Measurements from ENCODE around the gene ASTN2. TPM values are rescaled to one million over a fixed set of nuclear protein-coding genes. Genes with fewer than 3 reads are reported as not detected.

The ASTN2 gene
- total RNA-seq, 1 donor from 2014 or later, result 7.3 TPM

GRCh38 chr9:116937361-116937760, 477.5 kb downstream of the ASTN2 start:
- no peaks in the 10 kb centered on the region for H3K9me3 ChIP-seq (ENCODE audit: control insufficient read depth in 3 of 3, low read length in 3 of 3)
- no peak overlapping the region for H3K4me3 ChIP-seq (ENCODE audit: low read length in 3 of 3)
- no peak overlapping the region for H3K9ac ChIP-seq (ENCODE audit: low read depth in 1 of 3, low read length in 3 of 3)
- no peaks in the 10 kb centered on the region for H3K36me3 ChIP-seq (ENCODE audit: control insufficient read depth in 3 of 3, insufficient read depth in 3 of 3, low read length in 3 of 3)
- no peaks in the 10 kb centered on the region for H3K4me1 ChIP-seq (ENCODE audit: control insufficient read depth in 3 of 3, insufficient read depth in 3 of 3, low read length in 3 of 3)
- no peak overlapping the region for H3K27ac ChIP-seq (ENCODE audit: low read depth, low read length)
- H3K27me3 ChIP-seq (ENCODE audit: control insufficient read depth in 3 of 3, insufficient read depth in 3 of 3, low read length in 3 of 3), result no peaks in the 10 kb centered on the region

GRCh38 chr9:116935149-116935897, 479.5 kb downstream of the ASTN2 start:
- Histone ChIP-seq H3K36me3 (ENCODE audit: control insufficient read depth in 3 of 3, insufficient read depth in 3 of 3, low read length in 3 of 3) (no peaks in the 10 kb centered on the region), H3K9me3 (ENCODE audit: control insufficient read depth in 3 of 3, low read length in 3 of 3) (no peaks in the 10 kb centered on the region), H3K27me3 (ENCODE audit: control insufficient read depth in 3 of 3, insufficient read depth in 3 of 3, low read length in 3 of 3) (no peaks in the 10 kb centered on the region), H3K4me1 (ENCODE audit: control insufficient read depth in 3 of 3, insufficient read depth in 3 of 3, low read length in 3 of 3) (no peaks in the 10 kb centered on the region), H3K4me3 (ENCODE audit: low read length in 3 of 3) (no peak overlapping the region), H3K27ac (ENCODE audit: low read depth, low read length) (no peak overlapping the region), H3K9ac (ENCODE audit: low read depth in 1 of 3, low read length in 3 of 3) (no peak overlapping the region)

- Histone ChIP-seq H3K27ac (ENCODE audit: low read depth, low read length) (no peak overlapping the region), H3K36me3 (ENCODE audit: control insufficient read depth in 3 of 3, insufficient read depth in 3 of 3, low read length in 3 of 3) (no peaks in the 10 kb centered on the region), H3K4me3 (ENCODE audit: low read length in 3 of 3) (no peak overlapping the region), H3K4me1 (ENCODE audit: control insufficient read depth in 3 of 3, insufficient read depth in 3 of 3, low read length in 3 of 3) (no peaks in the 10 kb centered on the region), H3K9ac (ENCODE audit: low read depth in 1 of 3, low read length in 3 of 3) (no peak overlapping the region), H3K9me3 (ENCODE audit: control insufficient read depth in 3 of 3, low read length in 3 of 3) (no peaks in the 10 kb centered on the region), H3K27me3 (ENCODE audit: control insufficient read depth in 3 of 3, insufficient read depth in 3 of 3, low read length in 3 of 3) (no peaks in the 10 kb centered on the region)
Observed at GRCh38 chr9:116934131-116934530, 480.7 kb downstream of the ASTN2 start.

- Histone ChIP-seq H3K27me3 (ENCODE audit: control insufficient read depth in 3 of 3, insufficient read depth in 3 of 3, low read length in 3 of 3) (no peaks in the 10 kb centered on the region), H3K27ac (ENCODE audit: low read depth, low read length) (no peak overlapping the region), H3K36me3 (ENCODE audit: control insufficient read depth in 3 of 3, insufficient read depth in 3 of 3, low read length in 3 of 3) (no peaks in the 10 kb centered on the region), H3K4me3 (ENCODE audit: low read length in 3 of 3) (no peak overlapping the region), H3K9ac (ENCODE audit: low read depth in 1 of 3, low read length in 3 of 3) (no peak overlapping the region), H3K9me3 (ENCODE audit: control insufficient read depth in 3 of 3, low read length in 3 of 3) (no peaks in the 10 kb centered on the region), H3K4me1 (ENCODE audit: control insufficient read depth in 3 of 3, insufficient read depth in 3 of 3, low read length in 3 of 3) (no peaks in the 10 kb centered on the region)
Observed at GRCh38 chr9:116933251-116933650, 481.6 kb downstream of the ASTN2 start.

- H3K4me1 ChIP-seq (ENCODE audit: control insufficient read depth in 3 of 3, insufficient read depth in 3 of 3, low read length in 3 of 3), result no peaks in the 10 kb centered on the region
- H3K27ac ChIP-seq (ENCODE audit: low read depth, low read length), result no peak overlapping the region
- H3K27me3 ChIP-seq (ENCODE audit: control insufficient read depth in 3 of 3, insufficient read depth in 3 of 3, low read length in 3 of 3), result no peaks in the 10 kb centered on the region
- no peak overlapping the region for H3K4me3 ChIP-seq (ENCODE audit: low read length in 3 of 3)
- H3K9me3 ChIP-seq (ENCODE audit: control insufficient read depth in 3 of 3, low read length in 3 of 3), result no peaks in the 10 kb centered on the region
- no peak overlapping the region for H3K9ac ChIP-seq (ENCODE audit: low read depth in 1 of 3, low read length in 3 of 3)
- no peaks in the 10 kb centered on the region for H3K36me3 ChIP-seq (ENCODE audit: control insufficient read depth in 3 of 3, insufficient read depth in 3 of 3, low read length in 3 of 3)
Observed at GRCh38 chr9:116929621-116930020, 485.2 kb downstream of the ASTN2 start.

- no peak overlapping the region for H3K4me3 ChIP-seq (ENCODE audit: low read length in 3 of 3)
- H3K27ac ChIP-seq (ENCODE audit: low read depth, low read length), result no peak overlapping the region
- no peaks in the 10 kb centered on the region for H3K36me3 ChIP-seq (ENCODE audit: control insufficient read depth in 3 of 3, insufficient read depth in 3 of 3, low read length in 3 of 3)
- H3K9me3 ChIP-seq (ENCODE audit: control insufficient read depth in 3 of 3, low read length in 3 of 3), result no peaks in the 10 kb centered on the region
- H3K9ac ChIP-seq (ENCODE audit: low read depth in 1 of 3, low read length in 3 of 3), result no peak overlapping the region
- no peaks in the 10 kb centered on the region for H3K4me1 ChIP-seq (ENCODE audit: control insufficient read depth in 3 of 3, insufficient read depth in 3 of 3, low read length in 3 of 3)
- H3K27me3 ChIP-seq (ENCODE audit: control insufficient read depth in 3 of 3, insufficient read depth in 3 of 3, low read length in 3 of 3), result no peaks in the 10 kb centered on the region
Observed at GRCh38 chr9:116928884-116929283, 486.0 kb downstream of the ASTN2 start.

GRCh38 chr9:116928289-116928688, 486.6 kb downstream of the ASTN2 start:
- H3K4me3 ChIP-seq (ENCODE audit: low read length in 3 of 3), result no peak overlapping the region
- H3K9ac ChIP-seq (ENCODE audit: low read depth in 1 of 3, low read length in 3 of 3), result no peak overlapping the region
- H3K9me3 ChIP-seq (ENCODE audit: control insufficient read depth in 3 of 3, low read length in 3 of 3), result no peaks in the 10 kb centered on the region
- H3K27me3 ChIP-seq (ENCODE audit: control insufficient read depth in 3 of 3, insufficient read depth in 3 of 3, low read length in 3 of 3), result no peaks in the 10 kb centered on the region
- H3K4me1 ChIP-seq (ENCODE audit: control insufficient read depth in 3 of 3, insufficient read depth in 3 of 3, low read length in 3 of 3), result no peaks in the 10 kb centered on the region
- H3K36me3 ChIP-seq (ENCODE audit: control insufficient read depth in 3 of 3, insufficient read depth in 3 of 3, low read length in 3 of 3), result no peaks in the 10 kb centered on the region
- no peak overlapping the region for H3K27ac ChIP-seq (ENCODE audit: low read depth, low read length)

GRCh38 chr9:116927726-116928125, 487.1 kb downstream of the ASTN2 start:
- Histone ChIP-seq H3K27ac (ENCODE audit: low read depth, low read length) (no peak overlapping the region), H3K9me3 (ENCODE audit: control insufficient read depth in 3 of 3, low read length in 3 of 3) (no peaks in the 10 kb centered on the region), H3K9ac (ENCODE audit: low read depth in 1 of 3, low read length in 3 of 3) (no peak overlapping the region), H3K4me3 (ENCODE audit: low read length in 3 of 3) (no peak overlapping the region), H3K27me3 (ENCODE audit: control insufficient read depth in 3 of 3, insufficient read depth in 3 of 3, low read length in 3 of 3) (no peaks in the 10 kb centered on the region), H3K36me3 (ENCODE audit: control insufficient read depth in 3 of 3, insufficient read depth in 3 of 3, low read length in 3 of 3) (no peaks in the 10 kb centered on the region), H3K4me1 (ENCODE audit: control insufficient read depth in 3 of 3, insufficient read depth in 3 of 3, low read length in 3 of 3) (no peaks in the 10 kb centered on the region)

- H3K36me3 ChIP-seq (ENCODE audit: control insufficient read depth in 3 of 3, insufficient read depth in 3 of 3, low read length in 3 of 3), result no peaks in the 10 kb centered on the region
- H3K27me3 ChIP-seq (ENCODE audit: control insufficient read depth in 3 of 3, insufficient read depth in 3 of 3, low read length in 3 of 3), result no peaks in the 10 kb centered on the region
- H3K27ac ChIP-seq (ENCODE audit: low read depth, low read length), result no peak overlapping the region
- no peak overlapping the region for H3K4me3 ChIP-seq (ENCODE audit: low read length in 3 of 3)
- no peaks in the 10 kb centered on the region for H3K9me3 ChIP-seq (ENCODE audit: control insufficient read depth in 3 of 3, low read length in 3 of 3)
- no peak overlapping the region for H3K9ac ChIP-seq (ENCODE audit: low read depth in 1 of 3, low read length in 3 of 3)
- H3K4me1 ChIP-seq (ENCODE audit: control insufficient read depth in 3 of 3, insufficient read depth in 3 of 3, low read length in 3 of 3), result no peaks in the 10 kb centered on the region
Observed at GRCh38 chr9:116925121-116925520, 489.7 kb downstream of the ASTN2 start.

- Histone ChIP-seq H3K4me1 (ENCODE audit: control insufficient read depth in 3 of 3, insufficient read depth in 3 of 3, low read length in 3 of 3) (no peaks in the 10 kb centered on the region), H3K9me3 (ENCODE audit: control insufficient read depth in 3 of 3, low read length in 3 of 3) (no peaks in the 10 kb centered on the region)
Observed at GRCh38 chr9:116924462-116925110, 490.3 kb downstream of the ASTN2 start.

More at GRCh38 chr9:116924462-116925110, 490.3 kb downstream of the ASTN2 start:
- H3K27ac ChIP-seq (ENCODE audit: low read depth, low read length), result no peak overlapping the region
- no peaks in the 10 kb centered on the region for H3K27me3 ChIP-seq (ENCODE audit: control insufficient read depth in 3 of 3, insufficient read depth in 3 of 3, low read length in 3 of 3)
- H3K36me3 ChIP-seq (ENCODE audit: control insufficient read depth in 3 of 3, insufficient read depth in 3 of 3, low read length in 3 of 3), result no peaks in the 10 kb centered on the region
- no peak overlapping the region for H3K4me3 ChIP-seq (ENCODE audit: low read length in 3 of 3)
- no peak overlapping the region for H3K9ac ChIP-seq (ENCODE audit: low read depth in 1 of 3, low read length in 3 of 3)

Measured in skeletal muscle tissue (tissue), 4 donors.